GM18858 (cell line): ENCODE results near the gene SMARCAD1.

Source experiments
- ATAC-seq: cut with Tn5 transposase; IDR thresholded peaks from one replicate; pipeline ENCODE4 v1.9.1; 2021; ENCODE audit not compliant: unreplicated experiment

SMARCAD1 gene

DNA sequence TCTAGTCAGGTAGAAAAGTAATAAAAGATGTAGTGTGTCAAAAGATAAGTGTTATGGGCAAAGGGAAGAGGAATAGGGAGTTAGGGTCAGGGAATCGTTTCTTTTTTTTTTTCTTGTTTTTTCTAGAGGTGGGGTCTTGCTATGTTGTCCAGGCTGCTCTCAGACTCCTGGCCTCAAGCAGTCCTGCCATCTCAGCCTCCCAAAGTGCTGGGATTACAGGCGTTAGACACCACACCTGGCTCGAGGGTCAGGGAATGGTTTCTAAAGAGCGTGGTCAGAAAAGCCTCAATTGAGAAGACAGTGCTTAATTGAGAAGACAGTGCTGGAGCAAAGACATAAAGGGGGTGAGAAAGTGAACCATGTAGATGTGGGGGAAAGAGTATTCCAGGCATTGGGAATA, 19.1 kb downstream of the SMARCAD1 start:
- ATAC-seq: no peak

DNA sequence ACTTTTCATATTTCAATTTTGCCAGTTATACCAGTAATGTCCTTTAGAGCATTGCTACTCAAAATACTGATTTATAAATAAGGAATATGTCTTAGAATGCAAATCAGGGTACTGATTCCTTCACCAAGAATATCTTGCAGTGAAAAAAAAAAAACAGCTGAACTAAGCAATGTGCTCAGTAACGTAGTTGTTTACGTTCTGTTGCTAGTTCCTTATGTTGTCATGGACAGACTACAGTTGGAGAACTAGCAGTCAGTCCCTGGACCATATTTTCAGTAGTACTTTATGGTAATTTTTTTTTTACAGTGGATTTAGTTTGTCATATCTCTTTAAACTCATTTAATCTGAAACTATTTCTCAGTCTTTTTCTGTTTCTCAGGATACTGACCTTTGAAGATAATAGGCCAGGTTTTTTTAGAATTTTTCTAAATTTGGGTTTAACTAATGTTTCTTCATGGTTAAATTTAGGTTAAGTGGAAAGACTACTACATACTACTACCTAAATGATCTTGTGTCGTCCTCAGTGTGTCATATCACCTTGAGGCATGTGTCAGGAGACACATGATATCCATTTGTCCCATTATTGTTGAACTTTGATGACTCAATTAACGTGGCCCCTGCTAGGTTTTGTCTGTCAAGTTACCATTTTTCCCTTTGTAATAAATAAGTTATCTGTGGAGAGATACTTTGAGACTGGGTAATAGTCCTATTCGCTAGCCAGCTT, 21.0 kb downstream of the SMARCAD1 start:
- ATAC-seq: no peak

DNA sequence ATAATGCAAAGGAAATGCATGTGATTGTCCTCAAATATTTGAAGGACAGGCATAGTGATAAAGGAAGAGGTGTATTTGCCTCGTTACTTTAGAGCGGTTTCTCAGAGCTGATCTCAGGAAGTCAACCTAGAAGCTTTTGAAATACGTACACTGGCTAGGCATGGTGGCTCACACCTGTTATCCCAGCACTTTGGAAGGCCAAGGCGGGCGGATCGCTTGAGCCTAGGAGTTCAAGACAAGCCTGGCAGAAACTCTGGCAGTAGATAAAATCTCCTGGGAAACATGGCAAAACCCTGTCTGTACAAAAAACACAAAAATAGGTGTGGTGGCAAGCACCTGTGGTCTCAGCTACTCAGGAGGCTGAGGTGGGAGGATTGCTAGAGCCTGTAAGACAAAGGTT, 24.9 kb downstream of the SMARCAD1 start:
- no peak for ATAC-seq

GRCh38 chr4:94235825-94236224, 28.2 kb downstream of the SMARCAD1 start:
- ATAC-seq: no peak

DNA sequence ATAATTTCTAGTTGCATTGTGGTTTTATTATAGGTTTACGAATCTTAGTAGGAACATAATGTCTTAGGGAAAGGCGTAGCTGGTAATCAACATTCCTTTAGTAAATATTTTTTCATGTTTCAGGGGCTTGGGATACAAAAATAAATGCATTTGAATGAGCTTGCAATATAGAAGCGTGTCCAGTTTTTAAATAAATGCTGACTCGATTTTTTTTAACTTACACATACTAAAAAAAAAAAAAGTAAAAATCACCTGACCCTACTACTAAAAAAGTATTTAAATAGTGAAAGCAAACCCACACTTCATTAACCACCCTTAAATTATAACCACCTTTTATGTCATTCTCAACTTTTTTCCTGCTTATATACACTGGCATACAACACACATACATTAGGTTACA, 29.6 kb downstream of the SMARCAD1 start:
- ATAC-seq: no peak

DNA sequence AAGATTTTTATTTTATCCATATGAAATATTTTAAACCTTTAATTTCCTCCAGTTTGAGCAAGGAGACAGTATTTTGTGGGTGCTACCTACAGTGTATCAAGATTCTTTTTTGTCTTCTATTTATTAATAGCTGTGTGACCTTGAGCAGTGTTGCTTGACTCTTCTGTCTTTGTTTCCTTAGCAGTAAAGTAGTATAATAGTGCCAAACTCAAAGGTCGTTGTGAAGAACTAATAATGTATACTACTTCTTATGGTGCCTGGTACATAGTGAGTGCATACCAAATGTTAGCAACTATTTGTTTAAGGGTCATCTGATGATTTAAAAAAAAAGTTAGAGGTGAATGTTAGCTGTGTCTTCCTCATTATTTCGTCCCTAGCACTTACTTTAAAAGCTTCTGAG, 30.5 kb downstream of the SMARCAD1 start:
- ATAC-seq: no peak

GRCh38 chr4:94240384-94240783, 32.7 kb downstream of the SMARCAD1 start:
- no peak for ATAC-seq

DNA sequence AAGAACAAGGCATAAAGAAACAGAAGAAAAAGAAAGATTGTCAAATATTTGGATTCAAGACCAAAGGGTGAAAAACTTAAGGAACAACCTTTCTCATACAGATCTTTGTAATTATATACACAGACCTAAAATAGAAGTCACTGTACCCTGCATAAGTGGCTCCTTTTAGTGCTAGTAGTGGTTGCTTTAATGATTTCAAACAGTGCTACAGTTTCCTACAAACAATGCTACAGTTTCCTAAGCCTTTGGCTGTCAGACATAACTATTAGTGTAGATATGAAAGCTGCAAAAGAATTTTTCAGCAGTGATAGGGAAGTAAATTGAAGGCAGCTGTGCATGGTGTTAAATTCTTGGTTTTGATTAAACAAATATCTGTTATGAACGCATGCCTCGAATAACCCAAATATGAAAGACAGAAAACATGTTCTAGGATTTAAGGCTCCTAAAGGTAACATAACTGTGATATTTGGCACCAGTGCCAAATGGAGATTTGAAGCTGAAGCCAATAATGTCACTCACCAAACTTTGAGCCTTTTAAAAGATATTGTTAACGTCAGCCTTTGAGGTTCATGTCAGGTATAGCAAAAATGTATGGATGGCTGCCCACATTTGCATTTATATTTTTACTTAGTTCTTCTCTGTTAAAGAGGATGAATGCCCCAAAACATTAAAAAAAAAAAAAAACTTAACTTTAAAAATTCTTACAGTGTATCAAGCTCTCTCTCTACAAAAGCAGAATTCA, 36.6 kb downstream of the SMARCAD1 start:
- ATAC-seq: no peak

GRCh38 chr4:94244829-94245185, 37.1 kb downstream of the SMARCAD1 start:
- ATAC-seq: no peak

DNA sequence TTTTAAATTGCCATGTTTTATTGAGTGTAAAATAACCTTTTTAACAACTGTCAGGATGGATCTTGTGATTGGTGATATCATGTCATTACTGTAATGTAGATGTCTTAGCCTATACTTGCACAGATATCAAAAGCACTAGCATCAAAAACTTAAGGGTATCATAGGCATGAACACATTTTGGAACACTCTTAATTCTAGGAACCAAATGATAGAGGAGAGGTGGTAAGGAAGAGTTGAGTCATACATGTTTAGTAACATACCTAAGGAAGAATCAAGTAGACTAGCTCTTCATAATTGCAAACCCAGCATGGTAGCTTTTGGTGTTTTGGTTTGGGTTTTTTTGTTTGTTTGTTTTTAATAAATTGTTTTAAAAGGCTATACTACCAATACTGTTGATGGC, 43.4 kb downstream of the SMARCAD1 start:
- ATAC-seq: no peak

DNA sequence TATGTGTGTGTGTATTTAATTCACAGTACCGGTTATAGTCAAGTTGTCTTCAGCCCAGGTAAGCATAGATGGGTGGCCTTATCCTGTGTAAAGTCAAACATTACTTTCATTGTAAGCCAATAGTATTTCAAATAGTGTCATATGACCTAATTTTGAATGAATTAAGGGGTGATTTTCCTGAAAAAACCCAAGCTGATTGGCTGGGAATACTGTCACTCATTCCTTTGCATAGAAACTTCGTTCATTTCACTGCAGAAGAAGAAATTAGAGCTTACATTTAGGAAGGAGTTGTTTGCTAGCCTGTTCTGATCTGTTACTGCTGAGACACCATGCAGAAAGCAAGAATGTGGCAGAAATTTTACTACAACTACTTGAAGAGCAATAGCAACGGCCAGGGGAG, 45.4 kb downstream of the SMARCAD1 start:
- ATAC-seq: no peak

- ATAC-seq: peak; percentile 38
Observed at GRCh38 chr4:94256144-94256783, 48.6 kb downstream of the SMARCAD1 start.

DNA sequence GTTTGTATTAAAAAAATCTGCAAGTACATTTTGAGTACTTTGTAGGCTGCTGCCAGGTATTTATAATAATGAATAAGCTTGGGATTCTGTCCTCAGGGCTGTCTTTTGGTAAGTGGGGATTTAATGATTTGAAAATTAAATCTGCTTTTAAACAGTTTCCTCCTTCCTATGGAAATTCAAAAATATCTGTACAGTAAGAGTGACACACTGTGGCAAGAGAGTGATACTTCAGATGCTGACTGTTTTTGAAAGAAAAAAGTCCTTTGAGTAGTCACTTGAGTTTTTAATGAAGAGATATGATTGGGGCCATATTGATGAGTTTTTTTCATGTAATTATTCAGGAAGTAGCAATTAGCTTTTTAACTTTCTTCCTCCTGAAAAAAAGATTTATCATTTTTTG, 49.2 kb downstream of the SMARCAD1 start:
- no peak for ATAC-seq

DNA sequence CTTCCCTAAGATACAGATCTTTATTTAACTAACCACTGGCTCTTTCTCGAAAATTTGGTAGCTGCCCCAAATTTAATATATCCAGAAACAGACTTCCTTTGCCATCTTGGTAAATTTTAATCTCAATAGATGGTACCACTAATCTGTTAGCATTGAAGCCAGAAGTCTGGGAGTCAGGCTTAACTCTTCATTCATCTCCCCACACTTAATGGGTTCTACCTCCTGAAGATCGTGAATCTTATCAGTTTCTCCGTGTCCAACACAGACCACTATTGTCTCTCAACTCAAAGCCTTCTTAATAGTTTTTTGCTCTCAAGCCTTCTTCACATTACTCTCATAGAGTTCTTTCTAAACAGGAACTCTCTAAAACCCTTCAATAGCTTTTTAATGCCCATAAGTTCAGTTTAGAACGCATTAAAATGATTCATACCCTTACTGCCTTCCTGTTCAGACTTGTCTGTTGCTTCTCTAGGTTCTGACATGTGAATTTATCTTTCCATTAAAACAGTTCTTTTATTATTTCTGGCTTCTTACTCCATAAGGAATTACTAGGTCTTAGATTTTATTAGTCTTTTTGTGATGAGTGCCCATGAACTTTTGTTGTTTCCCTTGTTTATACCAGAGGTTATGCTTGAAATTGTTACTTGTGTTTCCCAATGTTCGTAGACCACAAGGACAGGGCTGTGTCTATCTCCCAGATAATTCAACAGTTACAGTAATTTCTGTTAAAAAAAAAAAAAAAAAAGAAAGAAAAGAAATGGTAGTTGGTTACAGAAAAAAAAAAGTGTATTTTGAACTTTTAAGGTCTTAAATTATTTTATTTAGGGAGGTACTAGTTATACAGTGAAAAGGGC, 54.7 kb downstream of the SMARCAD1 start:
- ATAC-seq: no peak

- no peak for ATAC-seq
Observed at GRCh38 chr4:94267037-94267436, 59.4 kb downstream of the SMARCAD1 start.

- no peak for ATAC-seq
Observed at GRCh38 chr4:94271248-94271647, 63.6 kb downstream of the SMARCAD1 start.

DNA sequence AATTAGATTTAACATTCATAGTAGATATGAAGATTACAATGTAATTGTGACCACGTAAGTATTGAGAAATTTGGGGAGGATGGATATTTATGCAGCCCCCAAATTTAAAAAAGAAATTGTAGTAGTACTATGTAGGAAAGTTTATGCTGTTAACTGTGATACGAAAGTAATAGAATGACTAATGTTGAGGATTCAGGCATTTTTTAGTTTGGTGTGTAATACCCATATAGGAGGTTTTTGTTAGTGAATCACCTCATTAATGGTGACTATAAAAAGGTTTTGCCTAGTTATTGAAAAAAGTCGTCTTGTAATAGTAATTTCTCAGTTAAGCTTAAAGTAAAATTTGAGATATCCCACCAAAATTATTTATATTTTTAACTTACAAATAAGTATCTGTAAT, 67.2 kb downstream of the SMARCAD1 start:
- no peak for ATAC-seq

- ATAC-seq: no peak
Observed at GRCh38 chr4:94276204-94276603, 68.5 kb downstream of the SMARCAD1 start.

DNA sequence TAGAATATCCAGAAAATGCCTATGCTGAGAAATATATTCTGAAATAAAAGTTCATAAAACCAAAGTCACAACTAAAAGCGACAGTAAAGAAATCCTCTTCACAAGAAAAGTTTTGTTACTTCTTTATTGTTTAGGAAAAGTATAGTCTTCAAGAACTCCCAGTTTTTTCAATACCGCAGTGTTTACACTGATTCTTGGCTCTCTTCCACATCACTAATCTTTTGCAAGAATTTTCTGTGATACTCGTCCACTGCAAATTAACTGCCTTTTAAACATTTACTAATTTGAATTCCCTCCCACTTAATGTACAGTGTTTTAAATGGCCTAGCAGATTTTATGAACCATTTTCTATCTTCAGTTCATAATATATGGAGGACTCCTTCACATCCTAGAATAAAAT, 69.9 kb downstream of the SMARCAD1 start:
- ATAC-seq: no peak

DNA sequence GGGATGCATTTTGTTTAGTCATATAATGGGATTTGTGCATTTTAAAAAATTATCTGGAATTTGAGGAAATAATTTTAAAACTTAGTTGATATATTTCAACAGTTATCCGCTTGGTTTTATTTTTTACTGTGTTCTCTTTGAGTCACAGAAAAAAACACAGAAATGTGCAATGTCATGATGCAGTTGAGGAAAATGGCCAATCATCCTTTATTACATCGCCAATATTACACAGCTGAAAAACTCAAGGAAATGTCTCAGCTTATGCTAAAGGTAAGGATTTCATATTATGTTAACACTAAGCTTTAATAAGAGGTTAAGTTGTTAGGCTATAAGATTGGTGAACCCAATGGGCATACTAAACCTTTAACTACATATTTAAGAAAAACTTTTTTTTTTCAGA, 71.1 kb downstream of the SMARCAD1 start:
- ATAC-seq: no peak

GRCh38 chr4:94284889-94285288, 77.2 kb downstream of the SMARCAD1 start:
- ATAC-seq: no peak
